Kidney glomerular epithelial cell (primary cell): ENCODE results near the gene EFNA2.
A peak's percentile ranks its signal among the peaks of the same experiment; 100 is the strongest.

Experiments used
- DNase-seq: peaks from one replicate; lab custom pipeline; 2025; lab: John Stamatoyannopoulos, UW

The EFNA2 gene

GRCh38 chr19:1272423-1273262 lies 13.0 kb upstream of the EFNA2 start:
- no peak for DNase-seq

DNA sequence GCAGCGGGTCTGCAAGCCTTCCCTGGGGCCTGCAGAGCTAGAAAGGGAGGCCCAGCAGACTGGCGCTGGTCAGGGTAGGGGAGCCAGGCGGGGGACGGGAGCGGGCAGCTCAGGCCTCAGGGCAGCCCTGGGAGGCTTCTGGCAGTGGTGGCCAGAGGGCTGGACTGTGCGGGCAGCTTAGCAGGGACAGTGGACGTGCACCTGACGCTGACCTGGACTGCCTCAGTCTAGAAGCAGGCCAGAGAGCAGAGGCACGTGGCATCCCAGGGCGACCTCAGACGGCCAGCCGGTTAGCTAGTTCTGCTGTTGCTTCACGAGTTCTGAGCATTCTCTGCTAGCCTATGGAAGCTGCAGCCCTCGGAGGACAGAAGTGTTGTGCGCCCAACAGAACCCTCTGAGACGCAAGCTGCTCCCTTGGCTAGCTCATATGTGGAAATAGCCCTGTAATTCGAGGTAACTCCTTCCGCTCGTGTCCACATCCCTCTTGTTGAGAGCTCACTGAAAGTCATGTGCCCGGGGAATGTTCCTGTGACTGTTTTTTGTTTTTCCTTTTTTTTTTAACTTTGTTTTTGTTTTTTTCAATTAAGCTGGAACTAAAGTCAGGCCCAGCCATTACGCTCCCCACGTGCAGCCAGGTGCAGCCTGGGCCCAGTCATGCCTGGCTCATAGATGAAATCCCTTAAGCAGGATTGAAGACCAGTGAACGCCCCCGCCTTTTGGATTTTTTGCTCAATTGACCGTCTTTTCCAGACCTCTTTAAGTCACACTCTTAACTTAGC lies 12.2 kb upstream of the EFNA2 start:
- DNase-seq: no peak

DNA sequence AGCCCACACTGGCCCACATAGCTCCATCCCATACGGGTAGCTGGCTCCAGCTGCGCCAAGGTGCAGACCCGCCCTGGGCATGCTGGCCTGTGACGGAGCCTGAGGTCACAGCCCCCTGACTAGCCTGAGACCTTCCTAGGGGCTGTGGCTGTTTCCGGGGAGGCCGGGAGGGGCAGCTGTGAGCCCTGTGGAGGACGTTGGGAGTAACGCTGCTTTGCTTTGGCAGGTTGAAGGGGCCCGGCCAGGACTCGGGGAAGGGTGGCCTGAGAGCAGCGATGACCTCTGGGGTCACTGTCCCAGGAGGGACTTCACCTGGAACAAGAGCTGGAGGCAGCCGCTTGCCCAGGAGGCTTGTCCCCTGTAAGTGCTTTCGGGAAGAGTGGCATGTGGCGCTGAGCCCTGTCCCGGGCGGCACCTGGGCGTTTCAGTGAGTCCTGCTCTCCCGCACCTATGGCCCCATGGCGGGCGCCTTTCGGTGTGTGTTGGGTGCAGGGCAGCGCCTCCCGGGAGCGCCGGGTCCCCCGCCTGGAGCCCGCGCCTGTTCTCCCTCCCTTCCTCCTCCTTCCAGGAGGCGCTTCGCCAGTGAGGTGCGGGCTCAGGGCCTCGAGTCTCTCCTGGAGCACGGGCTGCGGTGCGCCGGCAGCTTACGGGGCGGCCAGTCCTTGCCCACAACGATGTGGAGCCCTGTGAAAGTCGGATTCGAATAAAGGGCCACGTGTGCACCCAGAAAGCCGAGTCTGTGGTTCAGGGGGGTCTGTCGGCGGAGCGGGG lies 11.4 kb upstream of the EFNA2 start:
- no peak for DNase-seq

GRCh38 chr19:1274852-1275259 lies 10.8 kb upstream of the EFNA2 start:
- DNase-seq: no peak

DNA sequence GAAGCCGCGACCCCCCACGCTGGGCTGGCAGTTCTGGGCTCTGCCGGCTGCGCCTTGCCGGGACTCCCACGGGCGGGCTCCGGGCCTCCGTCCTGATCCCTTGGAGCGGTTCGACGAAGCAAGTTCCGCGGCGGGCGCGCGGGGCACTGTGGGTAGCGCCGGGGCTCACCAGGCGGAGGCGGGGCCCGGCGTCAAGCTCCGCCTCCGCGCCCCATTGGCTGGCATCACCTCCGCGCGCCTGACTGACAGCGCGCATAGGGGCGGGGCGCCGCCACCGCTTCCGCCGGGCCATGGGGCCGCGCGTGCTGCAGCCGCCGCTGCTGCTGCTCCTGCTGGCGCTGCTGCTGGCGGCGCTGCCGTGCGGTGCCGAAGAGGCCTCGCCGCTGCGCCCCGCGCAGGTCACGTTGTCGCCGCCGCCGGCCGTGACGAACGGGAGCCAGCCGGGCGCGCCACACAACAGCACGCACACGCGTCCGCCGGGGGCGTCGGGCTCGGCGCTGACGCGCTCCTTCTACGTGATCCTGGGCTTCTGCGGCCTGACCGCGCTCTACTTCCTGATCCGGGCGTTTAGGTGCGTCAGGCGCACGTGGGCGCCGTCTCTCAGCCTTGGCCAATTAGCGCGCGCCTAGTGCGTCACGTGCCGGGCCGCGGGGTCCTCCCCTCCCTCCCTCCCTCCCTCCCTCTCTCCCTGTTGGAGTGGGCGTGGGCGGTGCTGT lies 10.3 kb upstream of the EFNA2 start, which contains the start of gene FAM174C:
Gene FAM174C (plus strand): TSS at position 271 of the 716 bp plus-strand sequence. CDS start 20 bp downstream, at position 291.
- peak; percentile 84 for DNase-seq

GRCh38 chr19:1275976-1276627 lies 9.6 kb upstream of the EFNA2 start:
- no peak for DNase-seq

DNA sequence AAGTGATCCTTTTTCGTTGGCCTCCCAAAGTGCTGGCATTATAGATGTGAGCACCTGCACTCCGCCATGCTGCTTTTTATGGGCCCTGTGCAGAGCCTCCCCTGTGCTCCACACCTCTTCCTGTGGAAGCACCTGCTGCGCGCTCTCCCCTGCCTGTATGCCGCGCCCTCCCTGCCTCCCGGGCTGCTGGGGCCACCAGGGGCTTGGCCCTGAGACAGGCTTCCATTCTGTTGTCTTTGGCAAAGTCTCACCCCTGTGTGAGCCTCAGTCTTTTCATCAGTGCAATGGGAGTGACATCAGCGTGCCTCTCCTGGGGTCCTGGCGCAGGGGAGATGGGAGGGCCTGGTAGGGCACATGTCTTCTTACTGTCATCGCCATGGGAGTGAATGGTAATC lies 9.0 kb upstream of the EFNA2 start:
- no peak for DNase-seq

DNA sequence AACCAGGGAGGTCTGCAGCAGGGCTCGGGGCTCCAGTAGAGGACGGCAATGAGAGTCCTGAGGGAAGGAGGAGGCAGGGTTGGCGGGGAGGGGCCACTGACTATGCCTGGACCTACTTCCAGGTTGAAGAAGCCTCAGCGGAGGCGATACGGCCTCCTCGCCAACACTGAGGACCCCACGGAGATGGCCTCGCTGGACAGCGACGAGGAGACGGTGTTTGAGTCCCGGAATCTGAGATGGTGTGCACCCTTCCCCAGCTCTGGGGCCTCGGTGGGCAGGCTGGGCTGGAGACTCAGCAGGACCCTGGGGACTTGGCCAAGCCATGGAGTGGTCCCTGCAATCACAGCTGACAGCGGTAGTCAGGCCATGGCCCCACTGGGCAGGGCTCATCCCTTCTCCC lies 8.6 kb upstream of the EFNA2 start:
- DNase-seq: no peak

DNA sequence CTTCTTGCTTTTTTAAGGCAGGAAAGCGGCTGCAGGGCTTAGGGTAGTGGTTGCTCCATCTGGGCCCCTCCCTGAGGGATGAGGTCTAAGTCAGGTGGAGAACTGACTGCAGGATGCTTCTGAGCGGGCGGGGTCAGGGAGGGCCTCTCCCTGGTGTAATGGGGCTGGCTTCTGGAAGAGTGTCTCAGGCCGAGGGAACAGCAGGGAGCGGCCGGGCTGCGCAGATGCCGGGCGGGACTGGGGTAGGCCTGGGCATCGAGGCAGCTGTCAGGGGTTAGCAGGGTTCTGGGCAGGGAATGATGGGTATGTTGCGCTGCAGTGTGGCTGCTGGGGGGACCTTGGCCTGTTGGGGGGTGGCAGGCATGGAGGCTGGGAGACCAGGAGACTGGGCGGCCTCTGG lies 7.6 kb upstream of the EFNA2 start:
- no peak for DNase-seq

DNA sequence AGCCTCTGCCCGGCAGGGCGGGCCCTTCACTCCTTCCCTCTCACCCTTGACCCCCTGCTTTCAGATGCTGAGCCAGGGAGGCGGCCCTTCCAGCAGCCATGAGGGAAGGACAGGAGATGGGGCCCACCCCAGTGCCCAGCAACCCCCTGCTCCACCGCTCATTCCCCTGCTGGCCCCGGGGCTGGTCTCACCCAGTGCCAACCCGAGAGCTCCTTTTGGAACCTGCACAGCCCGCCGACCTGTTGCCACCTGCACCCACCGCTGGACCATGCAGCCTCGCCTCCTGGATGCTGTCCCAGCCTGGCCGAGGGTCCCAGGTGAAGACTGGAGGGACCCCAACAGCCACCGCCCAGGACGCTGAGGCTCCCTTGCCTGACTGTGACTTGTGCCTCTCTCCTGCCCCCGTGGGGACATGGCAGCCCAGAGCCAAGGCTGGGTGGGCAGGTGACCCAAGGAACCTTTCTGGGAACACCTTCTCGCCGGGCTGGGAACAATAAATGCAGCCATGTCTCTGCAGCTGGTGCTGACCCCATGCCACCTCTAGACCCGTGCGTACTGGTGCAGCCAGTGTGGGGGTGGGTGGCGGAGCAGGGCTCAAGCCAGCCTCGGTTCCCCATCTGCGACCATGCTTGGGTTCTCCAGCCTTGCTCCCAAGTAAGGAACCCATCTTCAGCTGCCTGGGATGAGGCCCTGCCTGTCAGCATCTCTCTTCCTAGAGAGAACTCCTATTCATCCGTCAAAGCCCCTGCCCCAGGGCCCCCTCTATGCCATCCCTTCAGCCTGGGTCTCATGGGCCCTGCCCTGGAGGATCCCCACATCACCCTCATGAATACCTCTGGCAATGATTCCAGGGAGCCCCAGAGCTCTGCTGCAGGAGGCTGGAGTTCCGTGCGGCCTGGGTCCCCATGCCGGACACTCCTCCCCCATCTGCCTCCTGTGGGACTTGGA lies 6.7 kb upstream of the EFNA2 start:
- no peak for DNase-seq

DNA sequence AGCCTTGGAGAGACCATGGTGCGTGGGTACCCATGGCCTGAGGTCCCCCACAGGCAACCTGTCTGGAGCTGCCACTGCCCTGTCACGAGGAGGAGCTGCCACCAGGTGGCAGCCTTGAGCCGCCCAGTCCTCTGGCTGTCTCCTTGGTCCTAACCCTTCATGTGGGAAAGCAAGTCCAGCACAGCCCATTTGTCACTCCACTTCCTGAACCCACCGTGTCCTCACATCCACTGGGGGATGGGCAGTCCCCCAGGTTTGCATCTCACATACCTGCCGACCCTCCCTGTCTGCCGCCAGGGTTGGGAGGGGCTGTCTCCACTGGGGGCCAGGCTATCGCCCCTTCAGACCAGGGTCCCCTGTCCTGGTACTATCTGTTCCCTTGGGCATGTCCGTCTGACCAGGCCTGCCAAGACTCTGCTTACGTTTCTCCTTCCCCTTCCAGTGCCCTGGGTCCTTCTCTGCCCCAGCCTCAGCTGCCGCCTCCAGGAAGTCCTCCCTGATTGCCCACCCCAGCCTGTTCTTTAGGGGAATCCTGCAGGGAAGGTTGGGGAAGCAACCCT lies 5.8 kb upstream of the EFNA2 start:
- DNase-seq: peak; percentile 56

- DNase-seq: no peak
These were observed 4.8 kb upstream of the EFNA2 start for GRCh38 chr19:1280636-1281568.

GRCh38 chr19:1281569-1282287 lies 3.9 kb upstream of the EFNA2 start:
- no peak for DNase-seq

DNA sequence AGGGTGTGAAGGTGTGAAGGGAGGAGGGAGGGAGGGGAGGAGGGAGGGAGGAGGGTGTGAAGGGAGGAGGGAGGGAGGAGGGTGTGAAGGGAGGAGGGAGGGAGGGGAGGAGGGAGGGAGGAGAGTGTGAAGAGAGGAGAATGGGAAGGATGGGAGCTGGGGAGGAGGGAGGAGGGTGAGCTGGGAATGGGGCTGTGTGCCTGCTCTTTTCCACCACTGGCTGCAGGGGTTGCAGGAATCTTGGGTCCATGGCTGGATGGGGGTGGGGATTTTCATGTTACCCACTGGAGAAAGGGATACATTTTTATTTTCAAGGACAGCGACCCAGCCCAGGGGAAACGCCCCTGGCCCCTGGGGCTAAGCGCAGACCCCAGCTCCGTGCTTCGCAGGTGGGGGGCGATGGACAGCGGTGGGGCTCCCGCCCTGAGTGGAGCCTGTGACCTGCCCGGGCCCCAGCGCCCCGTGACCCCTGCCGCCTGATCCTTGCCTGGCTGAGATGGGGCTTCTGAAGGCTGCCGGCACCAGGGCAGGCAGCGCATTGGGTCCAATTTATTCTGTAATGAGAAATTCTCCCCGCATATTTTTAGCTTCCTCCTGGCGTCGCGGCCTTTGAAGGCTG lies 3.0 kb upstream of the EFNA2 start:
- DNase-seq: no peak

DNA sequence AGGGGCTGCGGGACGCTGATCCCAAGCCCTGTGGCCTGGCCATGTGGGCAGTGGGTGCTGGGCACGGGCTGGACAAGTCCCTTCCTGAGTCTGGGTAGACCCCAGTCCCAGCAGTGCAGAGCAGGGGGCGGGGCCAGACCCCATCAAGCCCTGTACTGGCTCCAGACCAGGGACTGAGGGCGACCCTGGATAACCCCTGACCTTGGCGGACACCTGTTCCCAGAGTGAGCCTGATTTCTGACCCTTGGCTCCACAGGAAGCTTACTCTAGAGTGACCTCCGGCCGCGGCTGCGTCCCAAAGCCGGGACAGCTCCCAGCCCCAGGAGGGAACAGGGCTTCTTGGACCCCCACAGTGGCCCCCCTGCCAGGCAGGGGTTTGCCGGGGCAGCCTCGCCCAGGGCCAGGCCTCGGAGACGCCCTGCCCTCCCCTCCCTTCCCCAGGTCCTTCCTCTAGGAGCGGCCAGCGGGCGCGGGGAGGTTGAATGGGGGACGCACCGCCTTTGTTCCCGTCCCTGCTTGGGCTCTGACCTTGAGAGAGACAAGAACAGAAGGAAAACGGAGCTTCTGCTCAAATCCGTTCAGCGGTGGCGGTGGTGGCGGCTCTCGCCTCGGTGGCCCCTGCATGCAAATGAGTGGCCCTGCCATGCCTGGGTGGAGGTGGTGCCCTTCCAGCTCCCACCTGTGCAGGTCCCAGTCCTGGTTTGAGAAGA lies 2.3 kb upstream of the EFNA2 start:
- no peak for DNase-seq

- DNase-seq: no peak
These were observed 1.8 kb upstream of the EFNA2 start for GRCh38 chr19:1283917-1284292.
